Measurements from ENCODE around the gene NUF2.

DNA sequence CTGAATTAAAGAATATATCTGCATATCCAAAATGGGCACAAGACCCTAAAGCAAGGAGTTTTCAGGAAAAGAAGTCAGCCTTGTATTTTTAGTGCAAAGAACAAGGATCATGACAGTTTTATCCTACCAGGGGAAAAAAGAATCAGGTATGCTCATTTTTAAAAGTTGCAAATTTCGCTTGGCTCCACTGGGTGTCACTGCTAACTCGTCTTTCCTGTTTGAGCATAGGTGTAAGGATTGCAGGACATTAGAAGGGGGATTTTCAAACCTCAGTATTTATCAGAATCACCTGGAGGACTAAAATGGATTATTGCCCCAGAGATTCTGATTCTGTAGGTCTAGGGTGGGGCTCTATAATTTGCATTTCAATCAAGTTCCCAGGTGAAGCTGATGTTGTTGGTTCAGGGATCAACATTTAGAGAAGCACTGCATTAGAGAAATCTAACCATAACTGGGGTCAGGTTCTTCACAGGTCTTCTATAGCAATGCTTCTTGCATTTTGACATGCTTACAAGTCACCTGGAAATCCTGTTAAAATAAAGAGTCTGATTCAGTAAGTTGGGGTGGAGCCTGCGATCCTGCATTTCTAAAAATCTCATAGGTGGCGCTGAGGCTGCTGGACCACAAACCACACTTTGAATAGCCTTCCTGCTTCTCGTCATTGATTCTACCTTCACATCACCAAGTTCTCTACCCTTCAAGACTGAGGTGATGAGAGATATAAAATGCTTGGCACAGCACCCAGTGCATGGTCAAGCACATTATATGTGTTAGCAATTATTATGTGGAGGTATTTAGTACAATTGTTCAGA, 39.6 kb downstream of the NUF2 start:
- TF ChIP-seq, protein P1, sequence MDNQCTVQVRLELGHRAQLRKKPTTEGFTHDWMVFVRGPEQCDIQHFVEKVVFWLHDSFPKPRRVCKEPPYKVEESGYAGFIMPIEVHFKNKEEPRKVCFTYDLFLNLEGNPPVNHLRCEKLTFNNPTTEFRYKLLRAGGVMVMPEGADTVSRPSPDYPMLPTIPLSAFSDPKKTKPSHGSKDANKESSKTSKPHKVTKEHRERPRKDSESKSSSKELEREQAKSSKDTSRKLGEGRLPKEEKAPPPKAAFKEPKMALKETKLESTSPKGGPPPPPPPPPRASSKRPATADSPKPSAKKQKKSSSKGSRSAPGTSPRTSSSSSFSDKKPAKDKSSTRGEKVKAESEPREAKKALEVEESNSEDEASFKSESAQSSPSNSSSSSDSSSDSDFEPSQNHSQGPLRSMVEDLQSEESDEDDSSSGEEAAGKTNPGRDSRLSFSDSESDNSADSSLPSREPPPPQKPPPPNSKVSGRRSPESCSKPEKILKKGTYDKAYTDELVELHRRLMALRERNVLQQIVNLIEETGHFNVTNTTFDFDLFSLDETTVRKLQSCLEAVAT (IDR thresholded peaks at IDR 0.05): no peak
- TF ChIP-seq GABPA (IDR thresholded peaks at IDR 0.05; ENCODE audit: low read depth) (no peak), EZH2 (IDR thresholded peaks at IDR 0.05; ENCODE audit: borderline replicate concordance, control insufficient read depth, low read depth, low read length) (no peak), IKZF1 (conservative IDR thresholded peaks at IDR 0.05) (no peak)

All from GM12878 (cell line).